Liver (tissue), 9 donors: ENCODE data around the gene ACYP2. TPM values are rescaled to one million over a fixed set of nuclear protein-coding genes. Genes with fewer than 3 reads are reported as not detected.
A peak's percentile ranks its signal among the peaks of the same experiment; 100 is the strongest.

Source experiments
- DNase-seq: peaks from one replicate; pipeline ENCODE4 v3.0.0-alpha.2; 2017; ENCODE audit warnings: low spot score
- H3K27ac ChIP-seq, 2 donors: one replicate each; pipeline ENCODE4 v1.7.0; 2013; ENCODE audit warnings: inconsistent platforms in 2 of 2, low read length in 2 of 2, control low read depth in 1 of 2, low read depth in 1 of 2, mild to moderate bottlenecking in 1 of 2
- H3K27me3 ChIP-seq, 4 donors: one replicate each; pipeline versions ENCODE4 v1.6.1 to v1.7.0; 2013; ENCODE audit warnings: low read length in 3 of 4, inconsistent platforms in 1 of 4, mild to moderate bottlenecking in 1 of 4, moderate library complexity in 1 of 4; ENCODE audit not compliant: control insufficient read depth in 4 of 4, insufficient read depth in 4 of 4
- H3K36me3 ChIP-seq, 4 donors: one replicate each; pipeline versions ENCODE4 v1.6.1 to v1.7.0; 2013; ENCODE audit warnings: low read length in 3 of 4, mild to moderate bottlenecking in 3 of 4, low read depth in 1 of 4, moderate library complexity in 1 of 4; ENCODE audit not compliant: control insufficient read depth in 4 of 4, insufficient read depth in 3 of 4
- H3K4me1 ChIP-seq, 4 donors: one replicate each; pipeline versions ENCODE4 v1.6.1 to v1.7.0; 2013; ENCODE audit warnings: low read length in 3 of 4, mild to moderate bottlenecking in 3 of 4, moderate library complexity in 1 of 4; ENCODE audit not compliant: control insufficient read depth in 4 of 4, insufficient read depth in 4 of 4
- H3K4me3 ChIP-seq, 3 donors: one replicate each; pipeline versions ENCODE4 v1.6.1 to v1.7.0; 2013; ENCODE audit warnings: low read length in 3 of 3, control low read depth in 1 of 3, low read depth in 1 of 3, mild to moderate bottlenecking in 1 of 3
- H3K9ac ChIP-seq, 2 donors: one replicate each; pipeline ENCODE4 v1.7.0; 2013; ENCODE audit warnings: low read length in 2 of 2, mild to moderate bottlenecking in 2 of 2, moderate library complexity in 2 of 2, control low read depth in 1 of 2, low read depth in 1 of 2
- H3K9me3 ChIP-seq, 4 donors: one replicate each; pipeline versions ENCODE4 v1.6.1 to v1.7.0; 2013; ENCODE audit warnings: low read length in 3 of 4; ENCODE audit not compliant: control insufficient read depth in 4 of 4
- ATF3 ChIP-seq: IDR thresholded peaks from 2 replicates; pipeline ENCODE4 v1.6.1; 2016; ENCODE audit warnings: antibody characterized with exemption
- CTCF ChIP-seq: fragments of 150-350 bp; IDR thresholded peaks from 2 replicates; pipeline ENCODE4 v1.5.1; 2017; ENCODE audit warnings: improper control_type of control experiment, low read depth, low read length; ENCODE audit not compliant: missing input control
- EGR1 ChIP-seq, 2 donors: IDR thresholded peaks; 2 replicates each; pipeline ENCODE4 v1.6.1; 2016 to 2018; ENCODE audit warnings: antibody characterized with exemption in 2 of 2, low read depth in 2 of 2
- FOXA1 ChIP-seq: IDR thresholded peaks from 2 replicates; pipeline ENCODE4 v1.6.1; 2016; ENCODE audit warnings: antibody characterized with exemption
- GABPA ChIP-seq, 2 donors: IDR thresholded peaks in 1 of 2; conservative IDR thresholded peaks in 1 of 2; 2 replicates each; pipeline ENCODE4 v1.6.1; 2016; ENCODE audit warnings: antibody characterized with exemption in 2 of 2, mild to moderate bottlenecking in 1 of 2, moderate library complexity in 1 of 2
- HNF4A ChIP-seq, 2 donors: conservative IDR thresholded peaks; 2 replicates each; pipeline ENCODE4 v1.6.1; 2016; ENCODE audit warnings: antibody characterized with exemption in 2 of 2, mild to moderate bottlenecking in 2 of 2
- HNF4G ChIP-seq: IDR thresholded peaks from 2 replicates; pipeline ENCODE4 v1.6.1; 2016; ENCODE audit warnings: antibody characterized with exemption
- NR2F2 ChIP-seq: IDR thresholded peaks from 2 replicates; pipeline ENCODE4 v1.6.1; 2016; ENCODE audit warnings: antibody characterized with exemption
- RAD21 ChIP-seq, 2 donors: IDR thresholded peaks; 2 replicates each; pipeline ENCODE4 v1.6.1; 2016; ENCODE audit warnings: antibody characterized with exemption in 2 of 2, mild to moderate bottlenecking in 2 of 2
- RXRA ChIP-seq, 2 donors: IDR thresholded peaks; 2 replicates each; pipeline ENCODE4 v1.6.1; 2017 to 2018; ENCODE audit warnings: antibody characterized with exemption in 2 of 2, mild to moderate bottlenecking in 1 of 2
- SP1 ChIP-seq: IDR thresholded peaks from 2 replicates; pipeline ENCODE4 v1.6.1; 2018; ENCODE audit warnings: antibody characterized with exemption, mild to moderate bottlenecking
- ZBTB33 ChIP-seq: IDR thresholded peaks from 2 replicates; pipeline ENCODE4 v1.6.1; 2016; ENCODE audit warnings: antibody characterized with exemption
- WGBS: extraction: QIAGEN DNeasy Blood & Tissue Kit; methylation state at CpG from one replicate; pipeline ENCODE4 v1.1.7; 2013; 5-methylcytosine and 5-hydroxymethylcytosine counted together
- polyA plus RNA-seq, 2 donors: library from polyadenylated mRNA; stranded (reverse) in 1 of 2; unstranded in 1 of 2; fragments of 200-250 nt in 1 of 2; fragments of >200 nt in 1 of 2; fragmentation: Nextera tagmentation in 1 of 2; extraction: Ambion mirVana in 1 of 2; gene quantifications; one replicate each; pipeline versions ENCODE4 v1.2.1 to v1.2.3, GENCODE V29; 2013 to 2015
- total RNA-seq, 2 donors: library from RNA; depleted of rRNA; stranded (reverse); fragments of >200 nt; gene quantifications; one replicate each; pipeline ENCODE4 v1.2.3, GENCODE V29; 2014
- donor health status: healthy.
- donor health status: healthy.
- donor health status: healthy.
- donor health status: healthy.
- donor health status: healthy.

Gene ACYP2
- total and polyA plus RNA-seq, 4 donors, result 13.1 to 44.3 (median 15.4) TPM

GRCh38 chr2:54325148-54325547, 209.7 kb downstream of the ACYP2 start:
- DNase-seq, result no peak
- Histone ChIP-seq H3K36me3 (no peaks in the 10 kb centered on the region), H3K27me3 (no peaks in the 10 kb centered on the region), H3K27ac (no peak overlapping the region), H3K4me3 (no peak overlapping the region), H3K4me1 (peaks cover 0 to 5% (median 4%) of the 10 kb centered on the region in 4 donors), H3K9me3 (no peaks in the 10 kb centered on the region), H3K9ac (no peak overlapping the region)
- 97% methylated on average over 1 of the region's 1 CpG for whole genome bisulfite sequencing
- TF ChIP-seq HNF4G (no peak), RAD21 (IDR thresholded peaks at IDR 0.05) (no peak), NR2F2 (no peak), RXRA (IDR thresholded peaks at IDR 0.05) (no peak), ZBTB33 (no peak), GABPA (IDR thresholded peaks at IDR 0.05 in 1 of 2, conservative IDR thresholded peaks at IDR 0.05 in 1 of 2) (no peak), EGR1 (IDR thresholded peaks at IDR 0.05; ENCODE audit: low read depth in 2 of 2) (no peak), FOXA1 (no peak), HNF4A (conservative IDR thresholded peaks at IDR 0.05) (no peak)

GRCh38 chr2:54329482-54330161, 214.2 kb downstream of the ACYP2 start:
- Histone ChIP-seq H3K4me3 (peak overlapping the region in 2 of 3 donors; percentile 63 to 92), H3K9me3 (no peaks in the 10 kb centered on the region), H3K4me1 (peaks cover 0 to 13% (median 12%) of the 10 kb centered on the region in 4 donors), H3K36me3 (no peaks in the 10 kb centered on the region), H3K27me3 (no peaks in the 10 kb centered on the region), H3K9ac (no peak overlapping the region), H3K27ac (peak overlapping the region; percentile 81 to 84)
- DNase-seq, result no peak
- WGBS, result 46% methylated on average over 5 of the region's 5 CpGs
- TF ChIP-seq CTCF, result no peak
- TF ChIP-seq RAD21 (IDR thresholded peaks at IDR 0.05), result no peak
- no peak for TF ChIP-seq EGR1 (IDR thresholded peaks at IDR 0.05; ENCODE audit: low read depth in 2 of 2)
- TF ChIP-seq RXRA (IDR thresholded peaks at IDR 0.05), result no peak
- TF ChIP-seq GABPA (IDR thresholded peaks at IDR 0.05 in 1 of 2, conservative IDR thresholded peaks at IDR 0.05 in 1 of 2), result no peak
- TF ChIP-seq ATF3, result no peak
- no peak for TF ChIP-seq HNF4G
- TF ChIP-seq HNF4A (conservative IDR thresholded peaks at IDR 0.05), result no peak
- TF ChIP-seq ZBTB33, result no peak
- no peak for TF ChIP-seq FOXA1
- no peak for TF ChIP-seq SP1
